ENCODE results near the gene GFOD1. TPM values are rescaled to one million over a fixed set of nuclear protein-coding genes. Genes with fewer than 3 reads are reported as not detected.

Gene GFOD1
- polyA plus RNA-seq, 2 of the 4 experiments (the other 2 are of a cell fraction): 2.7 to 3.5 TPM

DNA sequence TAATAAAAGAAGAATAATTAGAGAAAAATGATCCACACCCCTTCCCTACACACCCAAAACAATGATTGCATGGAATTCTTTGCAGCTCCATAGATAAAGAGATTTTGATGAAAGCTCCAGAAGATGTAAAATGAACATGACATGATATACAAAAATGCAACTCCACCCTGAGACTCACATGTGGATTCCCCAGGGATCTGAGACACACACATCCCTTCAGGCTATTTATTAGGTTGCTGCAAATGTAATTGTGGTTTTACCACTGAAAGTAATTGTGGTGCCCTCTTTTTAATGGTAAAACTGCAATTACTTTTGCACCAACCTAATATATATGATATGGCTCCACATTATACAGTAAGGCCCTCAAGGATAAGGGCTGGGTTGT is 118.7 kb downstream of the GFOD1 start:
- ATAC-seq (no peak), FAIRE-seq (no peak), DNase-seq (ENCODE audit: low read depth in 1 of 2, low spot score in 1 of 2) (no peak)

DNA sequence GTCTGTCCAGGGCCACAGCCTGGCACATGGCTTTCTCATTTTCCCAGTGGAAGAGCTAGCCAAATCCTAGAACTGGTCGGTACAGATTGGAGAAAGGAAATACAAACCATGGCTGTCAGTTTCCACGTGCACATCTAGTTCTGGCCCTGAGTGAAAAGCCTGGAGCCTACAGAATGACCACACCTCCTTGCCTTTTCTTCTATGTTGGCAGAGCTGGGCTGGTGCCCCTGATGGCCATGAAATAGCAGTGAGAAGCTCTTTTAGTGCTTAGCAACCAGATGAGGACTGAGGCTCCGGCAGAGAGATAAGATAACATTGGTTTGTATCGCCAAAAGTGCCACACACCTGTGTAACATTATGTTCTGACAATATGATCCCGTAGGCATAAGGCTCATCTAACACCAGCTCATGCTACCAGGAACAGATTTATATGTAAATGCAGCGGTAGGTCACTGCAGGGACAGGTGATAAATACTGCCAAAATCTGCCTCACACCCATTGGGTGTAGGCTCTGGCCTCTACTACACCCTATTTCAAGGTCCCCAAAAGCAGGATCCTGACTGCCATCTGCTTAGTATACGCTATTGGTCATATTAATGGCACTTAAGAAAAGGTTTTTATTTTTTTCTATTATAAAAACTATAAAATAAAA is 119.2 kb downstream of the GFOD1 start:
- H3K9me3 ChIP-seq: no peaks in the 10 kb centered on the region
- TF ChIP-seq NFE2L2 (conservative IDR thresholded peaks at IDR 0.05; ENCODE audit: low read length) (no peak), MAZ (IDR thresholded peaks at IDR 0.05; ENCODE audit: borderline replicate concordance, low read depth, low read length) (no peak), MAFK (IDR thresholded peaks at IDR 0.05; ENCODE audit: partially characterized antibody) (no peak), ZSCAN20 (CRISPR knock-in tag; IDR thresholded peaks at IDR 0.05) (no peak)
- TF ChIP-seq, protein P1, sequence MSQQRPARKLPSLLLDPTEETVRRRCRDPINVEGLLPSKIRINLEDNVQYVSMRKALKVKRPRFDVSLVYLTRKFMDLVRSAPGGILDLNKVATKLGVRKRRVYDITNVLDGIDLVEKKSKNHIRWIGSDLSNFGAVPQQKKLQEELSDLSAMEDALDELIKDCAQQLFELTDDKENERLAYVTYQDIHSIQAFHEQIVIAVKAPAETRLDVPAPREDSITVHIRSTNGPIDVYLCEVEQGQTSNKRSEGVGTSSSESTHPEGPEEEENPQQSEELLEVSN (IDR thresholded peaks at IDR 0.05; ENCODE audit: borderline replicate concordance, low read depth): no peak

More for the DNA sequence above, 118.7 kb downstream of the GFOD1 start:
- CTCF ChIA-PET: no interaction called here
- H3K27ac ChIP-seq: no peak overlapping the region
- POLR2A ChIA-PET: no interaction called here
- H3K4me3 ChIP-seq: no peak overlapping the region
- H3K9me3 ChIP-seq: no peaks in the 10 kb centered on the region
- TF ChIP-seq HOXB13 (CRISPR knock-in tag; IDR thresholded peaks at IDR 0.05; ENCODE audit: low read depth) (no peak), NPAS2 (CRISPR knock-in tag; IDR thresholded peaks at IDR 0.05; ENCODE audit: borderline replicate concordance) (no peak), RAD21 (conservative IDR thresholded peaks at IDR 0.05 in 1 of 2, IDR thresholded peaks at IDR 0.05 in 1 of 2) (no peak), CHD2 (IDR thresholded peaks at IDR 0.05; ENCODE audit: low read length, partially characterized antibody) (no peak), POLR2A (IDR thresholded peaks at IDR 0.05; ENCODE audit: low read length) (no peak), CBX2 (IDR thresholded peaks at IDR 0.05; ENCODE audit: borderline replicate concordance, low read depth) (no peak), EHF (CRISPR knock-in tag; IDR thresholded peaks at IDR 0.05) (no peak), RARB (CRISPR knock-in tag; IDR thresholded peaks at IDR 0.05) (no peak), BHLHE40 (IDR thresholded peaks at IDR 0.05; ENCODE audit: low read depth, low read length) (no peak), JUNB (IDR thresholded peaks at IDR 0.05) (no peak), ESRRA (IDR thresholded peaks at IDR 0.05; ENCODE audit: borderline replicate concordance, low read length) (no peak), MYC (IDR thresholded peaks at IDR 0.05; ENCODE audit: borderline replicate concordance, low read length) (no peak), TP53 (CRISPR knock-in tag; IDR thresholded peaks at IDR 0.05) (no peak), MAZ (IDR thresholded peaks at IDR 0.05; ENCODE audit: borderline replicate concordance, low read depth, low read length) (no peak)
- TF ChIP-seq, protein P1 (IDR thresholded peaks at IDR 0.05; ENCODE audit: borderline replicate concordance, low read depth): no peak
- TF ChIP-seq, protein P2, sequence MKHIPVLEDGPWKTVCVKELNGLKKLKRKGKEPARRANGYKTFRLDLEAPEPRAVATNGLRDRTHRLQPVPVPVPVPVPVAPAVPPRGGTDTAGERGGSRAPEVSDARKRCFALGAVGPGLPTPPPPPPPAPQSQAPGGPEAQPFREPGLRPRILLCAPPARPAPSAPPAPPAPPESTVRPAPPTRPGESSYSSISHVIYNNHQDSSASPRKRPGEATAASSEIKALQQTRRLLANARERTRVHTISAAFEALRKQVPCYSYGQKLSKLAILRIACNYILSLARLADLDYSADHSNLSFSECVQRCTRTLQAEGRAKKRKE (CRISPR knock-in tag; IDR thresholded peaks at IDR 0.05; ENCODE audit: low read depth): no peak
- TF ChIP-seq, protein P3, sequence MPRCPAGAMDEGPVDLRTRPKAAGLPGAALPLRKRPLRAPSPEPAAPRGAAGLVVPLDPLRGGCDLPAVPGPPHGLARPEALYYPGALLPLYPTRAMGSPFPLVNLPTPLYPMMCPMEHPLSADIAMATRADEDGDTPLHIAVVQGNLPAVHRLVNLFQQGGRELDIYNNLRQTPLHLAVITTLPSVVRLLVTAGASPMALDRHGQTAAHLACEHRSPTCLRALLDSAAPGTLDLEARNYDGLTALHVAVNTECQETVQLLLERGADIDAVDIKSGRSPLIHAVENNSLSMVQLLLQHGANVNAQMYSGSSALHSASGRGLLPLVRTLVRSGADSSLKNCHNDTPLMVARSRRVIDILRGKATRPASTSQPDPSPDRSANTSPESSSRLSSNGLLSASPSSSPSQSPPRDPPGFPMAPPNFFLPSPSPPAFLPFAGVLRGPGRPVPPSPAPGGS (IDR thresholded peaks at IDR 0.05): no peak
- TF ChIP-seq, protein P4, sequence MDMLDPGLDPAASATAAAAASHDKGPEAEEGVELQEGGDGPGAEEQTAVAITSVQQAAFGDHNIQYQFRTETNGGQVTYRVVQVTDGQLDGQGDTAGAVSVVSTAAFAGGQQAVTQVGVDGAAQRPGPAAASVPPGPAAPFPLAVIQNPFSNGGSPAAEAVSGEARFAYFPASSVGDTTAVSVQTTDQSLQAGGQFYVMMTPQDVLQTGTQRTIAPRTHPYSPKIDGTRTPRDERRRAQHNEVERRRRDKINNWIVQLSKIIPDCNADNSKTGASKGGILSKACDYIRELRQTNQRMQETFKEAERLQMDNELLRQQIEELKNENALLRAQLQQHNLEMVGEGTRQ (IDR thresholded peaks at IDR 0.05): no peak
- no peak overlapping the region for H3K4me2 ChIP-seq
- H3K4me1 ChIP-seq: 0 out of 3 replicates have a peak, but pooled peaks cover 2% of the 10 kb centered on the region

More for the DNA sequence above, 119.2 kb downstream of the GFOD1 start:
- Histone ChIP-seq H3K4me3 (no peak overlapping the region), H3K4me1 (0 out of 3 replicates have a peak, but pooled peaks cover 2% of the 10 kb centered on the region), H3K4me2 (no peak overlapping the region), H3K27ac (no peak overlapping the region)
- WGBS (ENCODE audit: missing lambda C conversion rate): 78% methylated on average over 7 of the region's 7 CpGs
- ChIA-PET POLR2A (no interaction called here), CTCF (interaction anchor here (0.9 kb wide), 1 partner anchor 10 kb away, joined by 3 read pairs; no protein-coding TSS in a partner anchor)
- no peak for DNase-seq (ENCODE audit: low read depth in 1 of 2, low spot score in 1 of 2)
- ATAC-seq: no peak
- no peak for FAIRE-seq

Measured in A549 (cell line).